Parathyroid adenoma (tissue), 2 donors: ENCODE data around the gene ZNF384.
A peak's percentile ranks its signal among the peaks of the same experiment; 100 is the strongest.
"Not testable (repeated sequence)": the region's sequence is repeated elsewhere in the genome, so short reads cannot be mapped to it uniquely, and the experiment has no call there.

ENCODE experiments used
- H2AFZ ChIP-seq: fragments of 300-600 bp; sonication (generic); one replicate; pipeline ENCODE4 v1.7.0; 2017; ENCODE audit warnings: antibody characterized with exemption, mild to moderate bottlenecking
- H3K27ac ChIP-seq: fragments of 300-600 bp; sonication (generic); one replicate; pipeline ENCODE4 v1.7.0; 2017
- H3K27me3 ChIP-seq: fragments of 300-600 bp; sonication (generic); one replicate; pipeline ENCODE4 v1.7.0; 2017; ENCODE audit warnings: low read length; ENCODE audit not compliant: control insufficient read depth, insufficient read depth
- H3K36me3 ChIP-seq: fragments of 300-600 bp; sonication (generic); one replicate; pipeline ENCODE4 v1.7.0; 2017; ENCODE audit warnings: low read length; ENCODE audit not compliant: control insufficient read depth, insufficient read depth
- H3K4me1 ChIP-seq: fragments of 300-600 bp; sonication (generic); one replicate; pipeline ENCODE4 v1.7.0; 2017; ENCODE audit warnings: control low read depth
- H3K4me2 ChIP-seq: fragments of 300-600 bp; sonication (generic); one replicate; pipeline ENCODE4 v1.7.0; 2017; ENCODE audit warnings: low read length
- H3K4me3 ChIP-seq: fragments of 300-600 bp; sonication (generic); one replicate; pipeline ENCODE4 v1.7.0; 2017; ENCODE audit warnings: low read depth, low read length
- H3K79me2 ChIP-seq: fragments of 300-600 bp; sonication (generic); one replicate; pipeline ENCODE4 v1.7.0; 2017; ENCODE audit warnings: control low read depth
- H3K9ac ChIP-seq: fragments of 300-600 bp; sonication (generic); one replicate; pipeline ENCODE4 v1.7.0; 2017; ENCODE audit warnings: mild to moderate bottlenecking
- H3K9me3 ChIP-seq: fragments of 300-600 bp; sonication (generic); one replicate; pipeline ENCODE4 v1.7.0; 2017; ENCODE audit warnings: low read length; ENCODE audit not compliant: control insufficient read depth
- TF ChIP-seq, protein P1 (sequence below): fragments of 300-600 bp; sonication (generic); IDR thresholded peaks from one replicate; pipeline ENCODE4 v1.7.0; 2017; ENCODE audit warnings: antibody characterized with exemption, mild to moderate bottlenecking
- donor health status: primary hyperparathyroidism.

Gene ZNF384

DNA sequence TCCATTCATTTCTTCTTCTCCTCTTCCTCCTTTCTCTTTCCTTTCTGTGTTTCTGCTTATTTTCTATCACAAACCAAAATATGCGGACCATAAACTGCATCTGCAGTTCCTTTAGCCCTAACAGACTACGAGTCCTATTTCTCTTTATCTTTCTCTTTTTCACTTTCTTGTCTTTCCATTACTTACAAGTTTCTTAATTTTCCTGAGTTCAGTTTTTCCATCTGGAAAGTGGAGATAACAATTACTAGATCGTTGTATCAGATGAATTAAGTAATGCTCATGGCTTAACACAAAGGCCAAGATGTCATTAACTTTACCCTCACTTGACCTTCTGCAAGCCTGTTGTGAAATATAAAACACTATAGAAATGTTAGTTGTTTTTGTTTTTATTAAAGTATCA is 33.7 kb upstream of the ZNF384 start:
- no peaks in the 10 kb centered on the region for H3K27me3 ChIP-seq
- no peaks in the 10 kb centered on the region for H3K9me3 ChIP-seq
- H3K36me3 ChIP-seq, result no peaks in the 10 kb centered on the region
- no peaks in the 10 kb centered on the region for H3K4me1 ChIP-seq
- H3K4me3 ChIP-seq, result no peak overlapping the region
- H3K27ac ChIP-seq, result no peak overlapping the region
- no peak overlapping the region for H3K9ac ChIP-seq
- TF ChIP-seq, protein P1, sequence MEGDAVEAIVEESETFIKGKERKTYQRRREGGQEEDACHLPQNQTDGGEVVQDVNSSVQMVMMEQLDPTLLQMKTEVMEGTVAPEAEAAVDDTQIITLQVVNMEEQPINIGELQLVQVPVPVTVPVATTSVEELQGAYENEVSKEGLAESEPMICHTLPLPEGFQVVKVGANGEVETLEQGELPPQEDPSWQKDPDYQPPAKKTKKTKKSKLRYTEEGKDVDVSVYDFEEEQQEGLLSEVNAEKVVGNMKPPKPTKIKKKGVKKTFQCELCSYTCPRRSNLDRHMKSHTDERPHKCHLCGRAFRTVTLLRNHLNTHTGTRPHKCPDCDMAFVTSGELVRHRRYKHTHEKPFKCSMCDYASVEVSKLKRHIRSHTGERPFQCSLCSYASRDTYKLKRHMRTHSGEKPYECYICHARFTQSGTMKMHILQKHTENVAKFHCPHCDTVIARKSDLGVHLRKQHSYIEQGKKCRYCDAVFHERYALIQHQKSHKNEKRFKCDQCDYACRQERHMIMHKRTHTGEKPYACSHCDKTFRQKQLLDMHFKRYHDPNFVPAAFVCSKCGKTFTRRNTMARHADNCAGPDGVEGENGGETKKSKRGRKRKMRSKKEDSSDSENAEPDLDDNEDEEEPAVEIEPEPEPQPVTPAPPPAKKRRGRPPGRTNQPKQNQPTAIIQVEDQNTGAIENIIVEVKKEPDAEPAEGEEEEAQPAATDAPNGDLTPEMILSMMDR, result no peak
- no peak overlapping the region for H3K4me2 ChIP-seq
- H3K79me2 ChIP-seq, result no peaks in the 10 kb centered on the region
- peak overlapping the region; percentile 80 for H2AFZ ChIP-seq

DNA sequence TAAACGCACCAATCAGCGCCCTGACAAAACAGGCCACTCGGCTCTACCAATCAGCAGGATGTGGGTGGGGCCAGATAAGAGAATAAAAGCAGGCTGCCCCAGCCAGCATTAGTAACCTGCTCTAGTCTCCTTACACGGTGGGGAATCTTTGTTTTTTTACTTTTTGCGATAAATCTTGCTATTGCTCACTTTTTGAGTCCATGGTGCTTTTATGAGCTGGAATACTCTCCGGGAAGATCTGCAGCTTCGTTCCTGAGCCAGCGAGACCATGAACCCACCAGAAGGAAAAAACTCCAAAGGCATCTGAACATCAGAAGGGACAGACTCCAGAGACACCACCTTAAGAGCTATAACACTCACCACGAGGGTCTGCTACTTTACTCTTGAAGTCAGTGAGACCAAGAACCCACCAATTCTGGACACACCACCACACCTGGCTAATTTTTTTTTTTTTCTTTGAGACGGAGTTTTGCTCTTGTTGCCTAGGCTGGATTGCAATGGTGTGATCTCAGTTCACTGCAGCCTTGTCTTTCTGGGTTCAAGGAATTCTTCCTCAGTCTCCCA is 27.8 kb upstream of the ZNF384 start:
- TF ChIP-seq, protein P1, result no peak
- H3K9me3 ChIP-seq, result no peaks in the 10 kb centered on the region
- H3K27ac ChIP-seq, result no peak overlapping the region

DNA sequence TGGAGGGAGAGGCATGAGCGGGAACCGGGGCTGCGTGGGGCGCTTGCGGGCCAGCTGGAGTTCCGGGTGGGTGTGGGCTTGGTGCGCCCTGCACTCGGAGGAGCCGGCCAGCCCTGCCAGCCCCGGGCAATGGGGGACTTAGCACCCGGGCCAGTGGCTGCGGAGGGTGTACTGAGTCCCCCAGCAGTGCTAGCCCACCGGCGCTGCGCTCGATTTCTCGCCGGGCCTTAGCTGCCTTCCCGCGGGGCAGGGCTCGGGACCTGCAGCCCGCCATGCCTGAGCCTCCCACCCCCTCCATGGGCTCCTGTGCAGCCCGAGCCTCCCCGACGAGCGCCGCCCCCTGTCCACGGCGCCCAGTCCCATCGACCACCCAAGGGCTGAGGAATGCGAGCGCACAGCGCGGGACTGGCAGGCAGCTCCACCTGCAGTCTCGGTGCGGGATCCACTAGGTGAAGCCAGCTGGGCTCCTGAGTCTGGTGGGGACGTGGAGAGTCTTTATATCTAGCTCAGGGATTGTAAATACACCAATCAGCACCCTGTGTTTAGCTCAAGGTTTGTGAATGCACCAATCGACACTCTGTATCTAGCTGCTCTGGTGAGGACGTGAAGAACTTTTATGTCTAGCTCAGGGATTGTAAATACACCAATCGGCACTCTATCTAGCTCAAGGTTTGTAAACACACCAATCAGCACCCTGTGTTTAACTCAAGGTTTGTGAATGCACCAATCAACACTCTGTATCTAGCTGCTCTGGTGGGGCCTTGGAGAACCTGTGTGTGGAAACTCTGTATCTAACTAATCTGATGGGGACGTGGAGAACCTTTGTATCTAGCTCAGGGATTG is 27.1 kb upstream of the ZNF384 start:
- not testable (repeated sequence) for H3K79me2 ChIP-seq, H3K27ac ChIP-seq, H3K4me2 ChIP-seq, H3K4me3 ChIP-seq, H3K9me3 ChIP-seq, H2AFZ ChIP-seq, H3K36me3 ChIP-seq, H3K9ac ChIP-seq, H3K27me3 ChIP-seq, H3K4me1 ChIP-seq

More for the DNA sequence above, 27.8 kb upstream of the ZNF384 start:
- no peak overlapping the region for H3K4me2 ChIP-seq
- H3K9ac ChIP-seq, result no peak overlapping the region
- no peaks in the 10 kb centered on the region for H3K27me3 ChIP-seq
- no peaks in the 10 kb centered on the region for H3K79me2 ChIP-seq
- H3K4me3 ChIP-seq, result no peak overlapping the region
- no peaks in the 10 kb centered on the region for H3K36me3 ChIP-seq
- no peaks in the 10 kb centered on the region for H3K4me1 ChIP-seq
- no peak overlapping the region for H2AFZ ChIP-seq

DNA sequence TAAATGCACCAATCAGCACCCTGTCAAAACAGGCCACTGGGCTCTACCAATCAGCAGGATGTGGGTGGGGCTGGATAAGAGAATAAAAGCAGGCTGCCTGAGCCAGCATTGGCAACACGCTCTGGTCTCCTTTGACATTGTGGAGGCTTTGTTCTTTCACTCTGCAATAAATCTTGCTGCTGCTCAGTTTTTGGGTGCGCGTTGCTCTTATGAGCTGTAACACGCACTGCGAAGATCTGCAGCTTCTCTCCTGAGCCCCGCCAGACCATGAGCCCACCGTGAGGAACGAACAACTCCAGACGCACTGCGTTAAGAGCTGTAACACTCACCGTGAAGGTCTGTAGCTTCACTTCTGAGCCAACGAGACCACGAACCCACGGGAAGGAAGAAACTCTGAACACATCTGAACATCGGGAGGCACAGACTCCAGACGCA is 19.8 kb upstream of the ZNF384 start:
- Histone ChIP-seq H3K79me2 (no peaks in the 10 kb centered on the region), H3K27ac (no peak overlapping the region), H3K4me3 (no peak overlapping the region), H2AFZ (no peak overlapping the region), H3K4me2 (no peak overlapping the region), H3K36me3 (no peaks in the 10 kb centered on the region), H3K27me3 (no peaks in the 10 kb centered on the region), H3K9ac (no peak overlapping the region), H3K4me1 (no peaks in the 10 kb centered on the region), H3K9me3 (no peaks in the 10 kb centered on the region)
- TF ChIP-seq, protein P1, result no peak

DNA sequence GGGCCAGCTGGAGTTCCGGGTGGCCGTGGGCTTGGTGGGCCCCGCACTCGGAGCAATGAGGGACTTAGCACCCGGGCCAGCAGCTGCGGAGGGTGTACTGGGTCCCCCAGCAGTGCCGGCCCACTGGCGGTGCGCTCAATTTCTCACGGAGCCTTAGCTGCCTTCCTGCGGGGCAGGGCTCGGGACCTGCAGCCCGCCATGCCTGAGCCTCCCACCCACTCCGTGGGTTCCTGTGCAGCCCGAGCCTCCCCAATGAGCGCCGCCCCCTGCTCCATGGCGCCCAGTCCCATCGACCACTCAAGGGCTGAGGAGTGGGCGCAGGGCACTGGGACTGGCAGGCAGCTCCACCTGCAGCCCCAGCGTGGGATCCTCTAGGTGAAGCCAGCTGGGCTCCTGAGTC is 19.2 kb upstream of the ZNF384 start:
- H3K27me3 ChIP-seq, H2AFZ ChIP-seq, H3K4me2 ChIP-seq: not testable (repeated sequence)

More for the DNA sequence above, 19.2 kb upstream of the ZNF384 start:
- not testable (repeated sequence) for H3K9me3 ChIP-seq, H3K79me2 ChIP-seq, H3K4me1 ChIP-seq, H3K36me3 ChIP-seq, H3K9ac ChIP-seq, H3K27ac ChIP-seq, H3K4me3 ChIP-seq
